ENCODE results near the gene TXNRD2. TPM values are rescaled to one million over a fixed set of nuclear protein-coding genes. Genes with fewer than 3 reads are reported as not detected.
"Not testable (repeated sequence)": the region's sequence is repeated elsewhere in the genome, so short reads cannot be mapped to it uniquely, and the experiment has no call there.

The TXNRD2 gene
- polyA plus RNA-seq, 3 donors = 29.9 to 36.0 (median 30.0) TPM

GRCh38 chr22:19909350-19910179, 32.1 kb downstream of the TXNRD2 start:
- DNase-seq = peak; percentile 71

DNA sequence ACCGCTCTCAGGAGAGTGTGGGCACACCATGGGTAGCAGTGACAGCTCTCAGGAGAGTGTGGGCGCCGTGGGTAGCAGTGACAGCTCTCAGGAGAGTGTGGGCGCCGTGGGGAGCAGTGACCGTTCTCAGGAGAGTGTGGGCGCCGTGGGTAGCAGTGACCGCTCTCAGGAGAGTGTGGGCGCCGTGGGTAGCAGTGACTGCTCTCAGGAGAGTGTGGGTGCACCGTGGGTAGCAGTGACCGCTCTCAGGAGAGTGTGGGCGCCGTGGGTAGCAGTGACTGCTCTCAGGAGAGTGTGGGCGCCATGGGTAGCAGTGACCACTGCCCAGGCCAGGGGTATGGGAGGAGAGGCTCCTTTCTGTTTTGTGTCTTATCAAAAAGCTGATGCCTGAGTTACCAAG, 33.7 kb downstream of the TXNRD2 start:
- DNase-seq = not testable (repeated sequence)

DNA sequence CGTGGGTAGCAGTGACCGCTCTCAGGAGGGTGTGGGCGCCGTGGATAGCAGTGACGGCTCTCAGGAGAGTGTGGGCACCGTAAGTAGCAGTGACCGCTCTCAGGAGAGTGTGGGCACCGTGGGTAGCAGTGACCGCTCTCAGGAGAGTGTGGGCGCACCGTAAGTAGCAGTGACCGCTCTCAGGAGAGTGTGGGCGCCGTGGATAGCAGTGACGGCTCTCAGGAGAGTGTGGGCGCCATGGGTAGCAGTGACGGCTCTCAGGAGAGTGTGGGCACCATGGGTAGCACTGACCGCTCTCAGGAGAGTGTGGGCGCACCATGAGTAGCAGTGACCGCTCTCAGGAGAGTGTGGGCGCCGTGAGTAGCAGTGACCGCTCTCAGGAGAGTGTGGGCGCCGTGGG, 34.8 kb downstream of the TXNRD2 start:
- not testable (repeated sequence) for DNase-seq

DNA sequence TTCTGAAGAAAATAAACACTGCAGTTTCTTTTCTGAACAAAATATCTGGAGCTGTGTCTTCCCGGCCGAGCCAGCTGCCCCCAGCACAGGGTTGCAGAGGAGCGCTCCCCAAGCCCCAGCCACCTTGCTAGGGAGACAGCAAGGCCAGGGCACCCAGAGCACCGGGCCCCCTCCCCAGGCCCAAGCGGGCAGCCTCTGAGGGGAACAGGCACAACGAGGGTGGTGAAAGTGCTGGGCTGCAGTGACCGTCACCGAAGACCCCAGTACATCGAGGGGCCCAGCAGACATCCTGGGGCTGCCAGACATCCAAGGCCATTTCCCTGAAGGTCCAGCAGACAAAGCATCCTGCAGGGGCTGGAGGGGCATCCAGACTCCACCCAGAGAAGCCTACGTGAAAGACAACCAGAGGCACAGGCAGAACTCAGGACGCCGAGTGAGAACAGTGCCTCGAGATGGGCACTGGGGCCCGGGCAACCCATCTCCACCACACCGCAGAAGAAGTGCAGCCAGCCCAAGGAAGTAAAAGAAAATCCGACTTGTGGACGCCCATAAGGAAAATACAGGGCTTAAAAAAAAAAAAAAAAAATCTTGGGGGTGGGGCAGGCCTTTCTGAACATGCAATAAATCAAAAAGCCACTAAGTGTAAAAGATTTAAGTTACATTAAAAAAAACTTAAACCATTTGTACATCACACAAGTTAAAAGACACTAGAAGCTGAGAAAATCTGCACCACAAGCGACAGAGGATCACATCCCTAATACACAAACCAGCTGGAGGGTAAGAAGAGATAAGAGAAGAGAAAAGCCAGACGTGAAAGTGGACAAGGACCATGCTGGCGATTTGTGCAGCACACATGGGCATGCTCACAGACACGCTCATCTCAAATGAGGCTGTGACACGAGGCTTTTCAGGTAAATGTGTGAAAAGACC, 36.0 kb downstream of the TXNRD2 start:
- DNase-seq = no peak

DNA sequence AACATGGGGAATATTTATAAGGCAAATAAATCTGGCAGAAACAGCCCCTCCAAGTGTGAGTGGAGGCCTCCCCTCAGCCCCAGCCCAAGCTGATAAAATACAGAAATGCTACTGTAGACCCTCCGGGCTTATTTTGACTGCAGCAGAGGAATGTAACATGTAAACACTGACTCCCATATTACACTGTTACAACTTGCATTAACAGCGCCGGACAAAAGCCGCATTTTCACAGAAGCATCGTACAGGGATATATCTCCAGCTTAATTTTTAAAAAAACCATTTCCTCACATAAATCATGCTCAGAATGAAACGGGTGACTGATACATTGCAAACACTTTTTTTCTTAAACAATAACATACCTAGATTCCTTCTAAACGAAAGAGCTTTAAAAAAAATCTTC, 36.7 kb downstream of the TXNRD2 start:
- DNase-seq = no peak

- DNase-seq = no peak
These were observed 37.3 kb downstream of the TXNRD2 start for GRCh38 chr22:19904174-19904856.

DNA sequence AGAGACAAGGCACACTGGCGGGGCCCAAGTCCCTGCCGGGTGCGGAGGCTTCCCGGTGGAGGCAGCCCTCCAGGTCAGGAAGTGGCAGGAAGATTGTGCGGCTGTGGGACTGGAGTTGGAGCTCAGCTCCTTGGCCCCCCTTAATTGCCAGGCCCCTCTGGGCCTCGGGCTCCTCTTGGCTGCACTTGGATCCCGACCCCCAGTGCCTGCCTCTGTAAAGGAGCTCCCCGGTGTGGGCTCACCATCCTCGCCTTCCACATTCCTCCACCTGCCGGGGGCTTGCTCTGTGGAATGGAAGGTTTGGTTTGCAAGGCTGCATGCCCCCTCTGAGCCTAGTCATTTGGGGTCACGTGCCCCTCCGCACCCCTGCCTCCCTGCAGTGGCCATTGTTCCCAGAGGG, 38.1 kb downstream of the TXNRD2 start:
- DNase-seq = no peak

- DNase-seq = no peak
These were observed 38.6 kb downstream of the TXNRD2 start for GRCh38 chr22:19903031-19903430.

- no peak for DNase-seq
These were observed 39.3 kb downstream of the TXNRD2 start for GRCh38 chr22:19902245-19902715.

DNA sequence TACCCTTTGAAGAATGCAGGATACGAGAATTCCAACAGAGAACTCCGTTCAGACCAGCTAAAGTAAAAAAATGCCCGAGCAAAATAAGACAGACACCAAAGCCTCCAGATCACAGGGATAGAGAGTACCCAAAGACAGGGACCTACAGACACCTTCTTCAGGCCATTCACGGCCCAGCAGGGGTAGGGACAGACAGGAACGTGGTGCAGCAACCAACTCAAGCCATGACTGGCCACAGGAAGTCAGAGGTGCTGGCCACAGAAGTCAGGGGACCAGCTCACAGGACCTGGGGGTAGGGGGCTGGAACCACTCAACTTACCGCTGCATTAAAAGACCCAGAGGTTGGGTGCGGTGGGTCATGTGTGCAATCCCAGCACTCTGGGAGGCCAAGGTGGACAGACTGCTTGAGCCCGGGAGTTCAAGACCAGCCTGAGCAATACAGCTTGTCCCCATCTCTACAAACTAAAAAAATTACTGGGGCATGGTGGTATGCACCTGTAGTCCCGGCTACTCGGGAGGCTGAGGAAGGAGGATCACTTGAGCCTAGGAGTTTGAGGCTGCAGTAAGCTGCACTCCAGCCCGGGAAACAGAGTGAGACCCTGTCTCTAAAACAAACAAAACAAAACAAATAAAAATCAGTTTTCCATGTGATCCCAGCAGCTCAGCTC, 39.9 kb downstream of the TXNRD2 start:
- DNase-seq = no peak

- no peak for DNase-seq
These were observed 40.7 kb downstream of the TXNRD2 start for GRCh38 chr22:19900707-19901436.

GRCh38 chr22:19898831-19899567, 42.6 kb downstream of the TXNRD2 start:
- DNase-seq = no peak

- DNase-seq = no peak
These were observed 43.5 kb downstream of the TXNRD2 start for GRCh38 chr22:19898145-19898544.

GRCh38 chr22:19897726-19898125, 43.9 kb downstream of the TXNRD2 start:
- DNase-seq = no peak

DNA sequence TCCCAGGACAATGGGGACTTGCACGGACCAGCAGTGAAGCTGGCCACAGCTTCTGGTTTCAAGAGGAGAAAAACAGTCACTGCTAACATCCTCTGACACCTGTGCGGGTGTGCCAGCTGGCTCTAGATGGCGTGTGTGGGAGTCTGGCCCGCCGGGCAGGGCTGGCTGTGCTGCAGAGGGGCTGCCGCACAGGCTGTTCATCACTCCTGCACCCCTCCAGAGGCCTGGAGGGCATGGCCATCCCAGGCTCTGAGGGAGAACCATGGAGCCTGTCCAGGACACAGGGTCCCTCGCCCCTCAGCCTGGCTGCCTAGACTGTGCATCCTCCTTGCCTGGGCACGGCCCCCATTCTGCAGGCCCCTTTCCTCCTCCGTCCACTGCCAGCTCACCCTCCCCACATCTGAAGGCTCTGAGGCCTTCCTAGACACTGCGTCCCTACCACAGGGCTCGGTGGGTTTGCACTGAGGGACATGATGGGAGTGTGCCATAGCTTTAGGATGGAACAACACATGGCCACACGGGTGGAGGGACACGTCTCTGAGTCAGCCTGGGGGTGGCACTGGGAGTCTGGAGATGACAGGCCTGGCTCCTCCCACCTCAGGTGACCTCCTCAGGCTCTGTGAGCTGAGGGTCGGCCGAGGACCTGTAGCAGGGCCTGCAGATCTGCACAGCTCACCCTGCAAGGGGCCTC, 44.8 kb downstream of the TXNRD2 start:
- no peak for DNase-seq

- no peak for DNase-seq
These were observed 46.3 kb downstream of the TXNRD2 start for GRCh38 chr22:19895160-19895849.

GRCh38 chr22:19893363-19893762, 48.3 kb downstream of the TXNRD2 start:
- DNase-seq = no peak

DNA sequence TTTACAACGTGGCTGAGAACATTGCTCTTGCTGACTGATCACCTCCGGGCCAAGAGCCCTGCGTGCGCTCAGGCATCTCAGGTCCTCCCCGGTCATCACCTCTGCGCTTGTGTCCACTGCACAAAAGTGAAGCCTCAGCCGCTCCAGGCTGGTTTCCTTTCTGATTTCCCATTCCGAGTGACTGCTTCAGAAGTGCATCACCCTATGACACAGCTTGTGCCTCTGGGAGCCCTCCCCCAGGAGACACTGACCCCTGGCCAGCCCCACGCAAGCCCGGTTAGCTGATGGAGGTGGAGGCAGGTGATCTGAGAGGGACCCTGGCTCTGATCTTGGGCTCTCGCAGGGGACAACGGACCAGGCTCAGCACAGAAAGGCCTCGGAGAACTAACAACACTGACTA, 48.7 kb downstream of the TXNRD2 start:
- no peak for DNase-seq
